GM19238 (cell line): ENCODE measurements around the gene MTX3.

Source experiments
- DNase-seq: peaks from one replicate; pipeline ENCODE4 v3.0.0; 2011; ENCODE audit warnings: low spot score; ENCODE audit not compliant: insufficient read length

MTX3 gene

GRCh38 chr5:79936002-79936645 lies 54.9 kb downstream of the MTX3 start:
- DNase-seq, result no peak

GRCh38 chr5:79934681-79935080 lies 56.4 kb downstream of the MTX3 start:
- DNase-seq, result no peak

- DNase-seq, result no peak
These were observed 58.3 kb downstream of the MTX3 start for GRCh38 chr5:79932510-79933504.

- no peak for DNase-seq
These were observed 59.2 kb downstream of the MTX3 start for GRCh38 chr5:79931866-79932265.

GRCh38 chr5:79931409-79931808 lies 59.7 kb downstream of the MTX3 start:
- DNase-seq, result no peak

GRCh38 chr5:79929095-79929494 lies 62.0 kb downstream of the MTX3 start:
- no peak for DNase-seq
